Sigmoid colon (tissue), 4 donors: ENCODE results near the gene ELF4.

Source experiments
- EP300 ChIP-seq, 4 donors: sonication (generic); formaldehyde crosslinking; IDR thresholded peaks; one replicate each; pipeline ENCODE4 v1.6.1; 2017; ENCODE audit warnings: antibody characterized with exemption in 4 of 4
- TF ChIP-seq, protein P1 (sequence below), 4 experiments: fragments of 450-650 bp in 3 of 4; fragments of 200-600 bp in 1 of 4; IDR thresholded peaks; one replicate each; pipeline ENCODE4 v1.5.1; 2016 to 2019; ENCODE audit warnings: antibody characterized with exemption in 4 of 4, mild to moderate bottlenecking in 3 of 4, moderate library complexity in 2 of 4

DNA sequence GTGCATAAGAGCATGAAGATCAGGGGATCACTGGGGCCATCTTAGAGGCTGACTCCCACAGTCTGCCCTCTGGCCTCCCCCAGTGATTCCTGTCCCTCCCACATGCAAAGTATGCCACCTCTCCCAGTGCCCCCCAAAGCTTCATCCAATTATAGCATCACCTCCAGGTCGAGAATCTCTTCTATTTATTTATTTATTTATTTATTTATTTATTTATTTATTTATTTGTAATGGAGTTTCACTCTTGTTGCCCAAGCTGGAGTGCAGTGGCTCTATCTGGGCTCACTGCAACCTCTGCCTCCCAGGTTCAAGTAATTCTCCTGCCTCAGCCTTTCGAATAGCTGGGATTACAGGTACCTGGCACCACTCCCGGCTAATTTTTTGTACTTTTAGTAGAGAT, 77.7 kb downstream of the ELF4 start:
- TF ChIP-seq, protein P1, sequence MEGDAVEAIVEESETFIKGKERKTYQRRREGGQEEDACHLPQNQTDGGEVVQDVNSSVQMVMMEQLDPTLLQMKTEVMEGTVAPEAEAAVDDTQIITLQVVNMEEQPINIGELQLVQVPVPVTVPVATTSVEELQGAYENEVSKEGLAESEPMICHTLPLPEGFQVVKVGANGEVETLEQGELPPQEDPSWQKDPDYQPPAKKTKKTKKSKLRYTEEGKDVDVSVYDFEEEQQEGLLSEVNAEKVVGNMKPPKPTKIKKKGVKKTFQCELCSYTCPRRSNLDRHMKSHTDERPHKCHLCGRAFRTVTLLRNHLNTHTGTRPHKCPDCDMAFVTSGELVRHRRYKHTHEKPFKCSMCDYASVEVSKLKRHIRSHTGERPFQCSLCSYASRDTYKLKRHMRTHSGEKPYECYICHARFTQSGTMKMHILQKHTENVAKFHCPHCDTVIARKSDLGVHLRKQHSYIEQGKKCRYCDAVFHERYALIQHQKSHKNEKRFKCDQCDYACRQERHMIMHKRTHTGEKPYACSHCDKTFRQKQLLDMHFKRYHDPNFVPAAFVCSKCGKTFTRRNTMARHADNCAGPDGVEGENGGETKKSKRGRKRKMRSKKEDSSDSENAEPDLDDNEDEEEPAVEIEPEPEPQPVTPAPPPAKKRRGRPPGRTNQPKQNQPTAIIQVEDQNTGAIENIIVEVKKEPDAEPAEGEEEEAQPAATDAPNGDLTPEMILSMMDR (IDR thresholded peaks at IDR 0.05), result no peak
- TF ChIP-seq EP300 (IDR thresholded peaks at IDR 0.05), result no peak
